Bronchial epithelial cell (primary cell): ENCODE data around the gene IQCF5. TPM values are rescaled to one million over a fixed set of nuclear protein-coding genes. Genes with fewer than 3 reads are reported as not detected.

ENCODE experiments used
- DNase-seq: peaks from one replicate; pipeline ENCODE4 v3.0.0-alpha.2; 2010; ENCODE audit warnings: low read depth
- FAIRE-seq: peaks from 2 replicates; lab custom pipeline; 2011; peaks lifted over from hg19 to GRCh38; lab: Jason Lieb, UNC
- H3K27me3 ChIP-seq: 2 replicates; pipeline ENCODE4 v1.5.1; 2011; ENCODE audit warnings: low read length; ENCODE audit not compliant: control insufficient read depth, insufficient read depth
- H3K36me3 ChIP-seq: 2 replicates; pipeline ENCODE4 v1.5.1; 2011; ENCODE audit warnings: low read length; ENCODE audit not compliant: control insufficient read depth, insufficient read depth
- H3K4me3 ChIP-seq: 2 replicates; pipeline ENCODE4 v1.5.1; 2011; ENCODE audit warnings: mild to moderate bottlenecking, low read depth, low read length, control low read depth
- total RNA-seq: library from RNA; depleted of rRNA; stranded (reverse); fragments of >200 nt; gene quantifications from 2 replicates; pipeline ENCODE4 v1.2.1, GENCODE V29; 2014
- TF ChIP-seq, protein P1 (sequence below): IDR thresholded peaks from 2 replicates; pipeline ENCODE4 v1.5.1; 2011; ENCODE audit warnings: mild to moderate bottlenecking, moderate library complexity, low read length, control low read depth, inconsistent platforms; ENCODE audit not compliant: insufficient read depth, severe bottlenecking

IQCF5 gene
- total RNA-seq, 1 donor from 2014 or later = 0.53 TPM

DNA sequence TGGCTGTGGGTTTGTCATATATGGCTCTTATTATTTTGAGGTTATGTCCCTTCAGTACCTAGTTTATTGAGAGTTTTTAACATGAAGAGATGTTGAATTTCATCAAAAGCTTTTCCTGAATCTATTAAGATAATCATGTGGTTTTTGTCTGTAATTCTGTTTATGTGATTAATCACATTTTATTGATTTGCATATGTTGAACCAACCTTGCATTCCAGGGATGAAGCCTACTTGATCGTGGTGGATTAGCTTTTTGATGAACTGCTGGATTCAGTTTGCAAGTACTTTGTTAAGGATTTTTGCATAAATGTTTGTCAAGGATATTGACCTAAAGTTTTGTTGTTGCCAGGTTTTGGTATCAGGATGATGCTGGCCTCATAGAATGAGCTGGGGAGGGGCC, 47.1 kb downstream of the IQCF5 start:
- H3K27me3 ChIP-seq = no peaks in the 10 kb centered on the region
- DNase-seq (no peak), FAIRE-seq (no peak)
- no peaks in the 10 kb centered on the region for H3K36me3 ChIP-seq
- TF ChIP-seq, protein P1, sequence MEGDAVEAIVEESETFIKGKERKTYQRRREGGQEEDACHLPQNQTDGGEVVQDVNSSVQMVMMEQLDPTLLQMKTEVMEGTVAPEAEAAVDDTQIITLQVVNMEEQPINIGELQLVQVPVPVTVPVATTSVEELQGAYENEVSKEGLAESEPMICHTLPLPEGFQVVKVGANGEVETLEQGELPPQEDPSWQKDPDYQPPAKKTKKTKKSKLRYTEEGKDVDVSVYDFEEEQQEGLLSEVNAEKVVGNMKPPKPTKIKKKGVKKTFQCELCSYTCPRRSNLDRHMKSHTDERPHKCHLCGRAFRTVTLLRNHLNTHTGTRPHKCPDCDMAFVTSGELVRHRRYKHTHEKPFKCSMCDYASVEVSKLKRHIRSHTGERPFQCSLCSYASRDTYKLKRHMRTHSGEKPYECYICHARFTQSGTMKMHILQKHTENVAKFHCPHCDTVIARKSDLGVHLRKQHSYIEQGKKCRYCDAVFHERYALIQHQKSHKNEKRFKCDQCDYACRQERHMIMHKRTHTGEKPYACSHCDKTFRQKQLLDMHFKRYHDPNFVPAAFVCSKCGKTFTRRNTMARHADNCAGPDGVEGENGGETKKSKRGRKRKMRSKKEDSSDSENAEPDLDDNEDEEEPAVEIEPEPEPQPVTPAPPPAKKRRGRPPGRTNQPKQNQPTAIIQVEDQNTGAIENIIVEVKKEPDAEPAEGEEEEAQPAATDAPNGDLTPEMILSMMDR = no peak
- no peak overlapping the region for H3K4me3 ChIP-seq

Other genes starting within 250 kb of the IQCF5 start
- 36.1 and 52.9 TPM in 2 replicates for gene TEX264, start 204.3 kb downstream of the IQCF5 start, total RNA-seq
- under 0.01 TPM in 2 replicates for gene GRM2, start 168.5 kb downstream of the IQCF5 start, total RNA-seq
- not detected in 2 replicates for gene IQCF6, start 96.4 kb downstream of the IQCF5 start, total RNA-seq
- gene IQCF2, start 14.0 kb downstream of the IQCF5 start, total RNA-seq = not detected in 2 replicates
- gene IQCF1, start 27.8 kb upstream of the IQCF5 start, total RNA-seq = not detected in 2 replicates
- 27.1 and 70.8 TPM in 2 replicates for gene RRP9, start 66.3 kb upstream of the IQCF5 start, total RNA-seq
- gene PARP3, start 66.8 kb upstream of the IQCF5 start, total RNA-seq = 3.6 and 5.0 TPM in 2 replicates
- gene GPR62, start 79.8 kb upstream of the IQCF5 start, total RNA-seq = not detected in 2 replicates
- gene PCBP4, start 91.9 kb upstream of the IQCF5 start, total RNA-seq = 15.3 and 25.0 TPM in 2 replicates
- gene ABHD14B, start 98.4 kb upstream of the IQCF5 start, total RNA-seq = 17.7 and 18.4 TPM in 2 replicates
- gene ABHD14A, start 99.5 kb upstream of the IQCF5 start, total RNA-seq = 0.79 and 2.3 TPM in 2 replicates
- 69.2 and 81.3 TPM in 2 replicates for gene ACY1, start 107.9 kb upstream of the IQCF5 start, total RNA-seq
- 1,196 and 1,940 TPM in 2 replicates for gene RPL29, start 120.3 kb upstream of the IQCF5 start, total RNA-seq
- 38.2 and 42.4 TPM in 2 replicates for gene DUSP7, start 181.0 kb upstream of the IQCF5 start, total RNA-seq